Mucosa of descending colon (tissue), 3 donors: ENCODE results near the gene TMEM120B. TPM values are rescaled to one million over a fixed set of nuclear protein-coding genes. Genes with fewer than 3 reads are reported as not detected.

Experiments
- ATAC-seq: fragments of 200-7000 bp; cut with Tn5 transposase; one replicate; pipeline ENCODE4 v1.9.1; 2020; ENCODE audit warnings: mild to moderate bottlenecking, moderate library complexity
- DNase-seq, 3 donors: peaks; one replicate each; pipeline ENCODE4 v3.0.0-alpha.2; 2020
- H3K36me3 ChIP-seq: fragments of 200-600 bp; one replicate; pipeline ENCODE4 v1.8.0; 2021; ENCODE audit warnings: low read depth, mild to moderate bottlenecking
- H3K4me1 ChIP-seq: fragments of 200-600 bp; one replicate; pipeline ENCODE4 v1.8.0; 2021; ENCODE audit warnings: low read depth, mild to moderate bottlenecking
- H3K4me3 ChIP-seq: fragments of 200-600 bp; one replicate; pipeline ENCODE4 v1.8.0; 2021; ENCODE audit warnings: mild to moderate bottlenecking
- H3K9me3 ChIP-seq: fragments of 200-600 bp; one replicate; pipeline ENCODE4 v1.8.0; 2021; ENCODE audit warnings: mild to moderate bottlenecking
- intact Hi-C, 2 donors: fragments of 100-400 bp; cut with DNase I in 1 of 2; cut with micrococcal nuclease in 1 of 2; formaldehyde crosslinking; loops; one replicate each; pipeline versions ENCODE4 v1.11.0 to v1.11.1; 2022; cut with DNase I, micrococcal nuclease
- total RNA-seq, 3 donors: library from RNA; stranded (reverse); fragmentation: NEBNext Ultra II Directional in 2 of 3; extraction: Animal tissue kit (Norgen Biotek cat#: 25700) in 2 of 3; gene quantifications; one replicate each; pipeline versions ENCODE4 v1.2.1 to v1.2.4, GENCODE V29; 2021 to 2023
- TF ChIP-seq, protein P1 (sequence below): fragments of 200-600 bp; IDR thresholded peaks from one replicate; pipeline ENCODE4 v1.8.0; 2022; ENCODE audit warnings: antibody characterized with exemption, mild to moderate bottlenecking
- donor health status: DM: no; HTN: no; CAD: no; lungs with moderate emphysema.
- donor health status: DM: no; HTN: no; CAD: no.
- donor health status: DM: no; HTN: yes; CAD: no.

The TMEM120B gene
- total RNA-seq, 3 donors from 2014 or later = 6.0 to 10.3 (median 6.4) TPM

DNA sequence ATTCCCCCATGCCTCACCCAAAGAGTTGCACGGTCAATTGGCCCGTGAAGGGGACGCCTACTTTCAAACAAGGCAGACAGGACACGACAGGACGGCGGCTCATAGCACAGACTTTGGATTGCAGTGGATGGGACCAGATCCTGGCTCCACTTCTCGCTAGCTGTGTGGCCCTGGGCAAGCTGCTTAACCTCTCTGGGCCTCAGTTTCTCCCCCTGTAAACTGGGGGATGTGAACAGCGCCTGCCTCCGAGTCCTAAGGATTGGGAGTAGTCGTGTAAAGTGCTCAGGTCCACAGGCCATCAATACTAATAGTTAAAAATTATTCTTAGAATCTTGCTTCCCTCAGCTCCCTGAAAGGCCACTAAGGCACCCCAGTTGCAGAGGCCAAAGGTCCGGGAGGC, 67.9 kb downstream of the TMEM120B start:
- Histone ChIP-seq H3K9me3 (no peaks in the 10 kb centered on the region), H3K4me3 (no peak overlapping the region), H3K36me3 (no peaks in the 10 kb centered on the region), H3K4me1 (no peaks in the 10 kb centered on the region)
- DNase-seq = no peak
- intact Hi-C loops = no loop called here
- TF ChIP-seq, protein P1, sequence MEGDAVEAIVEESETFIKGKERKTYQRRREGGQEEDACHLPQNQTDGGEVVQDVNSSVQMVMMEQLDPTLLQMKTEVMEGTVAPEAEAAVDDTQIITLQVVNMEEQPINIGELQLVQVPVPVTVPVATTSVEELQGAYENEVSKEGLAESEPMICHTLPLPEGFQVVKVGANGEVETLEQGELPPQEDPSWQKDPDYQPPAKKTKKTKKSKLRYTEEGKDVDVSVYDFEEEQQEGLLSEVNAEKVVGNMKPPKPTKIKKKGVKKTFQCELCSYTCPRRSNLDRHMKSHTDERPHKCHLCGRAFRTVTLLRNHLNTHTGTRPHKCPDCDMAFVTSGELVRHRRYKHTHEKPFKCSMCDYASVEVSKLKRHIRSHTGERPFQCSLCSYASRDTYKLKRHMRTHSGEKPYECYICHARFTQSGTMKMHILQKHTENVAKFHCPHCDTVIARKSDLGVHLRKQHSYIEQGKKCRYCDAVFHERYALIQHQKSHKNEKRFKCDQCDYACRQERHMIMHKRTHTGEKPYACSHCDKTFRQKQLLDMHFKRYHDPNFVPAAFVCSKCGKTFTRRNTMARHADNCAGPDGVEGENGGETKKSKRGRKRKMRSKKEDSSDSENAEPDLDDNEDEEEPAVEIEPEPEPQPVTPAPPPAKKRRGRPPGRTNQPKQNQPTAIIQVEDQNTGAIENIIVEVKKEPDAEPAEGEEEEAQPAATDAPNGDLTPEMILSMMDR = no peak
- ATAC-seq = no peak

DNA sequence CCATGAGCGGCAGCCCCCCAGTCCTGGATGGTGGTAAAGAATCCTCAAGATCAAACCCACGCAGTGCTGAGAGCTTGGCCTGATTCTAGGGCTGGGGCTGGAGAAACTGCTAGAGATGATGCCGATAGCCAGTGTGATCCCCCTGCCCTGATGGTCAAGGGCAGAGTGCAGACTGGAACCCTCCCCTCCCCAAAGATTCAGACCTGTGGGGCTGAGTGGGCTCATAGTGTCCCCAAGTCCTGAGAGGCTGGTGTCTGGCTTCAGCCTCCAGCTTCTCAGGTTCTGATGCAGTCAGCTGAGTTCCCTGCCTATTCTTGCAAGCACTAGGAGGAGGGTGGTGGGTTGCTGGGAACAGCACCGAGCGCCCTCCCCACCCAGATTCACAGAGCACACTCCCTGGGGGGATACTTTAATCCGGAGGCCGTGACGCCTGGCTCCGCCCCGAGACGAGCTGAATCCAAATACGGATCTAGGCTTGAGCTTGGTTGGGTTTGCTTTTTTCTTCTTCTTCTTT, 69.0 kb downstream of the TMEM120B start:
- no peaks in the 10 kb centered on the region for H3K36me3 ChIP-seq
- no peak overlapping the region for H3K4me3 ChIP-seq
- ATAC-seq (no peak), DNase-seq (no peak)
- peaks cover 2% of the 10 kb centered on the region for H3K4me1 ChIP-seq
- TF ChIP-seq, protein P1 = no peak
- no peaks in the 10 kb centered on the region for H3K9me3 ChIP-seq
- intact Hi-C loops = no loop called here

DNA sequence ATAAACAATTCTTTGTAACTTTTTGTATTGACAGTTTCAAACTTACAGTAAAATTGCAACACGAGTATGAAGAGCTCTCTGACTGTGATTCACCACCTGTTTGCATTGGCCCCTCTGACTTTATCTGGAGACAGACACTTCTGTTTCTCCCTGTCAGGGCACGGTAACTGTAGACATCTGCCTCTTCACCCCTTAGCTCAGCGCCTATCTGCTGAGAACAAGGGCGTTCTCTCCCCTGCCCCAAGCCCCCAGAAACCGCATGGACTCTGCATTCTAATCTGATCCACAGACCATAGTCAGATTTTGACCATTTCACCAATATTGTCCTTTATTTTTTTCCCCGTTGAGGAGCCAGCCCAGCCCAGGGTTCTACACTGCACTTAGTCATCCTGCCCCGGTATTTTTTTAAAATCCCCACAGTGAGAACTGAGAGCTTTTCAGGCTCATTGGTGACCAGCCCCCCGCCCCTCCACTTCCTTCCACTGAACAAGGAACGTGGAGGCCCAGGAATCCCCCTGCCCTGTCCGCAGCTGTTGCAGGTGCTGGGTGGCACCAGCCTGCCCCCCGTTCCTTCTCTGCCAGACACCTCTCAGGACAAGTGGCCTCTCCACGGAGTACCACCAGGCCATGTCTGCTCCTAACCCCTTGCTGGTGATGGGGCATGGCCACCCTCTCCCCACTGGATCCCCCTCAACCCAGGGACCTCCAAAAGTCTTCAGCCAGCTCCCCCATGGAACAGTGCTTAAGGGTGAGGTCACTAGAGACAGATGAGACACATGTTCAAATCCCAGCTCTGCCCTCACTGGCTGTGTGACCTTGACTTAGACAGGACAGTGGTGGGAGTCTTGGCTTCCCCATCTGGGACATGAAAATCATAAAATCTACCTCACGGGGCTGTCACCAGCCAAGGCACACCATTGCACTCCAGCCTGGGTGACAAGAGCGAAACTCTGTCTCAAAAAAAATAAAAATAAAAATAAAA, 69.7 kb downstream of the TMEM120B start:
- intact Hi-C loops = no loop called here
- Histone ChIP-seq H3K36me3 (no peaks in the 10 kb centered on the region), H3K4me1 (peaks cover 2% of the 10 kb centered on the region), H3K4me3 (no peak overlapping the region), H3K9me3 (no peaks in the 10 kb centered on the region)
- ATAC-seq (no peak), DNase-seq (no peak)
- TF ChIP-seq, protein P1 = no peak

DNA sequence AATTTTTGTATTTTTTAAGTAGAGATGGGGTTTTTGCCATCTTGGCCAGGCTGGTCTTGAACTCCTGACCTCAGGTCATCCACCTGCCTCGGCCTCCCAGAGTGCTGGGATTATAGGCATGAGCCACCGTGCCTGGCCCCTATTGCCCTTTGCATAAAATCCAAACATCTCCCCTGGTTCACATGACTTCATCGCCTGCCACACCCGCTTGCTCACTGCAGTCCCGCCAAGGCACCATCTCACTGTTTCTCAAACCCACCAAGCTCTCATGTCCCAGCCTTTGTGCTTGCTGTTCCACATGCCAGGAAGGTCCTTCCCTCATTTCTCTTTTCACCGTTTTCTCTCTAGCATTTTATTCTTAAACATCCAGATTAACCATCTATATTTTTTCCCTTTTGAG, 71.2 kb downstream of the TMEM120B start:
- TF ChIP-seq, protein P1 = no peak
- DNase-seq (peak in 1 of 3 donors; percentile 29), ATAC-seq (no peak)
- no peak overlapping the region for H3K4me3 ChIP-seq
- H3K36me3 ChIP-seq = no peaks in the 10 kb centered on the region
- intact Hi-C loops = no loop called here
- no peaks in the 10 kb centered on the region for H3K9me3 ChIP-seq
- H3K4me1 ChIP-seq = peaks cover 2% of the 10 kb centered on the region

DNA sequence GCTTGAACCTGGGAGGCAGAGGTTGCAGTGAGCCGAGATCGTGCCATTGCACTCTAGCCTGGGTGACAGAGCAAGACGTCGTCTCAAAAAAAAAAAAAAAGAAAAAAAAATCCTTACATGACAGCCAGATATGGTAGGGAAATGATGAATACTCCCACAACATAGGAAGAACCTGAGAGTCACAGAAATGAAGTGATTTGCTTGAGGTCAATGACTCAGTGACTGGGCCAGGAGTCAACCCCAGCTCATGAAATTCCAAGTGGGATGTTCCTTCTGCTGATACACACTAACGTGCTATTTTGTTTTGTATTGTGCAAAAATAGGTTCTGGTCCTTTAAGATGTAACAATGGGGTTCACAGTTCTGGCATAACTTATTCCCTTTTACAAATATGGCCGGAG, 71.9 kb downstream of the TMEM120B start:
- no peaks in the 10 kb centered on the region for H3K9me3 ChIP-seq
- ATAC-seq (no peak), DNase-seq (no peak)
- intact Hi-C loops = no loop called here
- peaks cover 2% of the 10 kb centered on the region for H3K4me1 ChIP-seq
- H3K36me3 ChIP-seq = no peaks in the 10 kb centered on the region
- H3K4me3 ChIP-seq = no peak overlapping the region
- TF ChIP-seq, protein P1 = no peak
